Astrocyte of the cerebellum (primary cell): ENCODE data around the gene GABRR3.

Experiments used
- DNase-seq: peaks from one replicate; pipeline ENCODE4 v3.0.0-alpha.2; 2011; ENCODE audit warnings: low read depth
- H3K4me3 ChIP-seq: 2 replicates; pipeline ENCODE4 v1.5.1; 2011; ENCODE audit warnings: mild to moderate bottlenecking, low read depth, low read length, moderate library complexity
- in situ Hi-C: cut with HindIII; loops from 2 replicates; pipeline ENCODE4 v1.10.0; 2017; ENCODE audit warnings: low sequenced_read_pairs
- TF ChIP-seq, protein P1 (sequence below): IDR thresholded peaks from 2 replicates; pipeline ENCODE4 v1.5.1; 2012; ENCODE audit warnings: low read length, low read depth, moderate library complexity, mild to moderate bottlenecking; ENCODE audit errors: missing control alignments

The GABRR3 gene

DNA sequence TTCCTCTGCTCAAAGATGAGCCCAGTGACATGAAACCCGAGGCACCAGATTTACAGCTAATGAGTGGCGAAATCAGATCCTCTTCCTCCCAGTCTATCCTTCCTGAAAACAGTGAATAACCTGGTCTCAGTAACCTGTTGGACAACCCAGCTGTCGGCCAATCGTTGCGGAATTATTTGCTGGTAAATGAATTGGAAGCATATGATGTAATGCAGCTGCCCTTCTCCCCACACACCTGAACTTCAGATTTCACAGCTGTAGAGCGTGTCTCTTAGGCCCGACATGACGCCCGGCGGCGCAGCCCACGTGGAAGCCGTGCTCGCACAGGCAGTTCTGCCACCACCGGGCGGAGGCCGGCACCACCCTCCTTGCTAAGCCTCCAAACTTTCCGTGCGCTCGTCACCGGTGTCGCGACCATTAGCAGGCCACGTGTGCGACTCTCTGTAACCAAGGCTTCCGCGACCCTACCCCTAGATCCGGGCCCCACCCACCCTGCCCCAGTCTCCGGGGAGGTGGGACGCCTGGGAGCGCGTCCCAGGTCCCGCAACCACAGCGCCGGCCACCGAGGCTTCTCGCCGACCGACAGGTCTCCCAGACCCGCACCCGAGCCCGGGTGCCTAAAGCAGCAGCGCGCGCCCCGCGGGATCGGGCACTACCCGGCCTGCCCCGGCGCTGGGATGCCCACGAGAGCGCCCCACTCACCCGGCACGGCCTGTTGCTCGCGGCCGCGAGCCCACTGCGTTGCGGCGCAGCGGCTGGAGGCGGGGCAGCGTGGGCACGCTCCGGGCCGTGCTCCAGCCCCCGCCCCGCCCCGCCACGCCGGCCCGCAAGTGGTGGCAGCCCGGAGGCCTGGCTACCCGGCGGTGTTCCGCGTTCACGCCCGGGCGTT, 63.2 kb downstream of the GABRR3 start, which contains the start of gene RIOX2:
Gene RIOX2 (minus strand): TSS at position 753 of the 889 bp plus-strand sequence. CDS start 4,838 bp downstream, outside the sequence.
- TF ChIP-seq, protein P1, sequence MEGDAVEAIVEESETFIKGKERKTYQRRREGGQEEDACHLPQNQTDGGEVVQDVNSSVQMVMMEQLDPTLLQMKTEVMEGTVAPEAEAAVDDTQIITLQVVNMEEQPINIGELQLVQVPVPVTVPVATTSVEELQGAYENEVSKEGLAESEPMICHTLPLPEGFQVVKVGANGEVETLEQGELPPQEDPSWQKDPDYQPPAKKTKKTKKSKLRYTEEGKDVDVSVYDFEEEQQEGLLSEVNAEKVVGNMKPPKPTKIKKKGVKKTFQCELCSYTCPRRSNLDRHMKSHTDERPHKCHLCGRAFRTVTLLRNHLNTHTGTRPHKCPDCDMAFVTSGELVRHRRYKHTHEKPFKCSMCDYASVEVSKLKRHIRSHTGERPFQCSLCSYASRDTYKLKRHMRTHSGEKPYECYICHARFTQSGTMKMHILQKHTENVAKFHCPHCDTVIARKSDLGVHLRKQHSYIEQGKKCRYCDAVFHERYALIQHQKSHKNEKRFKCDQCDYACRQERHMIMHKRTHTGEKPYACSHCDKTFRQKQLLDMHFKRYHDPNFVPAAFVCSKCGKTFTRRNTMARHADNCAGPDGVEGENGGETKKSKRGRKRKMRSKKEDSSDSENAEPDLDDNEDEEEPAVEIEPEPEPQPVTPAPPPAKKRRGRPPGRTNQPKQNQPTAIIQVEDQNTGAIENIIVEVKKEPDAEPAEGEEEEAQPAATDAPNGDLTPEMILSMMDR, result no peak
- DNase-seq, result no peak
- peak within 1 kb of the TSS; percentile 57 for H3K4me3 ChIP-seq
- in situ Hi-C loops, result no loop called here

- DNase-seq, result no peak
- in situ Hi-C loops, result no loop called here
- TF ChIP-seq, protein P1, result no peak
- H3K4me3 ChIP-seq, result peak overlapping the region; percentile 57
These were observed 64.0 kb downstream of the GABRR3 start for GRCh38 chr3:97970956-97971620.

GRCh38 chr3:97970156-97970555, 65.0 kb downstream of the GABRR3 start:
- H3K4me3 ChIP-seq, result no peak overlapping the region
- TF ChIP-seq, protein P1, result no peak
- no peak for DNase-seq
- in situ Hi-C loops, result no loop called here

GRCh38 chr3:97969541-97969940, 65.6 kb downstream of the GABRR3 start:
- in situ Hi-C loops, result no loop called here
- no peak overlapping the region for H3K4me3 ChIP-seq

GRCh38 chr3:97968376-97968775, 66.7 kb downstream of the GABRR3 start:
- no peak for DNase-seq
- TF ChIP-seq, protein P1, result no peak
- in situ Hi-C loops, result no loop called here
- H3K4me3 ChIP-seq, result no peak overlapping the region

More at GRCh38 chr3:97969541-97969940, 65.6 kb downstream of the GABRR3 start:
- TF ChIP-seq, protein P1, result no peak
- no peak for DNase-seq

DNA sequence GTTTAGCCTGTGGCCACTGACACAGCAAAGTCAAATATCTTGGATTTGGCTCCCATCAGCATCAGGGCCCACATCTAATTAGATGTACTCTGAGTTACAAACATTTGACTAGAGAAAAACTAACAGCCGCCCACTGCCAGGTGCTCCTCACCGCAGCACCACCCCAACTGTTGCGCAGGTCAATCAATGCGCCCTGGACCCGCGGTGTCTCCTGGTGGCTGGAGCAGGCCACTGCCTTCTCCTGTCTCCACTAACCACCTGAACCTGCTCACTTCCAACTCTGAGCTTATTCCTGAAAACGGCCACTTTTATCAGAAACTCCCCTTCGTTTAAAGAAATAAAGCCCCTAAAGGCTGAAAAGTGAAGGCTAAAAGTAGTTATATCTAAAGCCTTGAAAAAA, 67.1 kb downstream of the GABRR3 start:
- DNase-seq, result no peak
- in situ Hi-C loops, result no loop called here
- TF ChIP-seq, protein P1, result peak; percentile 8
- no peak overlapping the region for H3K4me3 ChIP-seq
